T-helper 22 cell (primary cell): ENCODE measurements around the gene KIF1C.
A peak's percentile ranks its signal among the peaks of the same experiment; 100 is the strongest.
"Not testable (repeated sequence)": the region's sequence is repeated elsewhere in the genome, so short reads cannot be mapped to it uniquely, and the experiment has no call there.

Experiments used
- DNase-seq: peaks from one replicate; pipeline ENCODE4 v3.0.0-alpha.2; 2020; ENCODE audit warnings: low read depth

KIF1C gene

DNA sequence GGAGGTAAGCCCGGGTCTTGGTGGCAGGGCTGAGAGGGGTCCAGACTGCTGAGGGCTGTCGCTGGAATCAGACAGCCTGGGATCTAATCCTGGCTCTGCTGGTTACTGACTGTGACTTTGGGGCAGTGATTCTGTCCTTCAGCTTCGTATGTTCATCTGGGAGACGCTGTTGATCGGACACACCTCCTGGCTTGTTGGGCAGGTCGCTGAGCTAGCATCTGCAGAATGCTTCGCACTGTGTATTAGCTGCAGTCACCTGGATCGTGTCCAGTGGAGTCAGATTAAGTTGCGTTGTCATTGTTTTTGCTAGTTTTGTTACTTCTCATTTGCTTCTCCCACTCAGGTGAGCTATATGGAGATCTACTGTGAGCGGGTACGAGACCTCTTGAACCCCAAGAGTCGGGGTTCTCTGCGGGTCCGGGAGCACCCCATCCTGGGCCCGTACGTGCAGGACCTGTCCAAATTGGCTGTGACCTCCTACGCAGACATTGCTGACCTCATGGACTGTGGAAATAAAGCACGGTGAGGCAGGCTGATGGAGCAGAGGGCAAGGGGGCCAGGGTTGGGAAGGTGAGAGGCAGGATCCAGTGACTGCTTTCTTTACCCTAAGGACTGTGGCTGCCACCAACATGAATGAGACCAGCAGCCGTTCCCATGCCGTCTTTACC is 4.5 kb downstream of the KIF1C start:
- DNase-seq = no peak

DNA sequence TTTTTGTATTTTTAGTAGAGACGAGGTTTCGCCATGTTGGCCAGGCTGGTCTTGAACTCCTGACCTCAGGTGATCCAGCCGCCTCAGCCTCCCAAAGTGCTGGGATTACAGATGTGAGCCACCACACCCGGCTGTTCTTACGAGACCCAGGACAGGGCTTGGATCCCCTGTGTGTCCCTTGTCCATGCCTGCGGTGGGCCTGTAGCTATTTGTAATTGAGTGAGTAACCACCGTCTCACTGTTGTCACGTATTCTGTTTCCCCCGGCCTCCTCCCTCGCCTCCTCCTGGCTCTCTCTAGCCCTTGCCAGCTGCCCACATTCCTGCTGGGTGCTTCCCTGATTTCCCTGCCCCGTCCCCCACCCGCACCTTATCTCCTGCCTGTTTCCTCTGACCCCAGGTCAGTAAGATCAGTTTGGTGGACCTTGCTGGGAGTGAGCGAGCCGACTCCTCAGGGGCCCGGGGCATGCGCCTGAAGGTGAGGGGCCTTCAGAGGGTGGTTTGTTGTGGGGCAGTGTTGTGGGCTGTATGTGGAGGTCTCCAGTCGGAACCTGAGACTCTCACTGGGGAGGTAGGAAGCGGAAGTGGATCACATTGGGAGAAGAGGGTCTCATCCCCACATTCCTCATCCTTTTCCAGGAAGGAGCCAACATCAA is 5.6 kb downstream of the KIF1C start:
- no peak for DNase-seq

GRCh38 chr17:5011928-5012327 is 14.2 kb downstream of the KIF1C start:
- no peak for DNase-seq

- no peak for DNase-seq
Observed at GRCh38 chr17:5014357-5014756, 16.6 kb downstream of the KIF1C start.

- no peak for DNase-seq
Observed at GRCh38 chr17:5019475-5019956, 21.8 kb downstream of the KIF1C start.

- DNase-seq = no peak
Observed at GRCh38 chr17:5020502-5021023, 22.8 kb downstream of the KIF1C start.

DNA sequence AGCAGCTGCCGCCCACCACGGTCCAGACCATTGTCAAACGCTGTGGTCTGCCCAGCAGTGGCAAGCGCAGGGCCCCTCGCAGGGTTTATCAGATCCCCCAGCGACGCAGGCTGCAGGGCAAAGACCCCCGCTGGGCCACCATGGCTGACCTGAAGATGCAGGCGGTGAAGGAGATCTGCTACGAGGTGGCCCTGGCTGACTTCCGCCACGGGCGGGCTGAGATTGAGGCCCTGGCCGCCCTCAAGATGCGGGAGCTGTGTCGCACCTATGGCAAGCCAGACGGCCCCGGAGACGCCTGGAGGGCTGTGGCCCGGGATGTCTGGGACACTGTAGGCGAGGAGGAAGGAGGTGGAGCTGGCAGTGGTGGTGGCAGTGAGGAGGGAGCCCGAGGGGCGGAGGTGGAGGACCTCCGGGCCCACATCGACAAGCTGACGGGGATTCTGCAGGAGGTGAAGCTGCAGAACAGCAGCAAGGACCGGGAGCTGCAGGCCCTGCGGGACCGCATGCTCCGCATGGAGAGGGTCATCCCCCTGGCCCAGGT is 24.5 kb downstream of the KIF1C start:
- no peak for DNase-seq

- no peak for DNase-seq
Observed at GRCh38 chr17:5023588-5024147, 25.9 kb downstream of the KIF1C start.

- no peak for DNase-seq
Observed at GRCh38 chr17:5024604-5025003, 26.9 kb downstream of the KIF1C start.

DNA sequence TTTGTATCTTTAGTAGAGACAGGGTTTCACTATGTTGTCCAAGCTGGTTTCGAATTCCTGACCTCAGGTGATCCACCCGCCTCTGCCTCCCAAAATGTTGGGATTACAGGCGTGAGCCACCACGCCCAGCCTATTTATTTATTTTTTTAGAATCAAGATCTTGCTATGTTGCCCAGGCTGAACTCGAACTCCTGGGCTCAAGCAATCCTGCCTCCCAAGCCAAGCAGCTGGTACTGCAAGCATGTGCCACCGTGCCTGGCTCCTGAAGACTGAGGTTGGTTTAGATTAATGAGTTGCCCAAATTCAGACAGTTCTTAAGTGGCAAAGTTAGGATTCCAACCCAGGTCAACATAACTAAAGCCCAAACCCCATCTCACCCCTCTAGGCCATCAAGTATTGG is 29.5 kb downstream of the KIF1C start:
- no peak for DNase-seq

GRCh38 chr17:5027916-5028315 is 30.2 kb downstream of the KIF1C start:
- DNase-seq = no peak

DNA sequence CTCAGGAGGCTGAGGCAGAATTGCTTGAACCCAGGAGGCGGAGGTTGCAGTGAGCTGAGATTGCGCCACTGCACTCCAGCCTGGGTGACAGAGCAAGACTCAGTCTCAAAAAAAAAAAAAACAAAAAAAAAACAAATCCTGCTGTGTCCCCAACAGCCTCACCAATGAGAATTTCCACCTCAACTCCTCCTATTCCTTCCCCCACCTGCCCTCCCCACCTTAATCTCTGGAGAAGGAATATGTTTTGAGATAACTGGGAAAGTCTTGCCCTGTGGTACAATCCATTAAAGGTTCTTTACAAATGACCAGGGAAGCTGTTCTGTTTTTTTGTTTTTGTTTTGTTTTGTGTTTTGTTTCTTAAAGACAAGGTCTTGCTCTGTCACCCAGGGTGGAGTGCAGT is 32.4 kb downstream of the KIF1C start:
- DNase-seq = not testable (repeated sequence)

GRCh38 chr17:5031365-5032082 is 33.8 kb downstream of the KIF1C start:
- peak; percentile 62 for DNase-seq

DNA sequence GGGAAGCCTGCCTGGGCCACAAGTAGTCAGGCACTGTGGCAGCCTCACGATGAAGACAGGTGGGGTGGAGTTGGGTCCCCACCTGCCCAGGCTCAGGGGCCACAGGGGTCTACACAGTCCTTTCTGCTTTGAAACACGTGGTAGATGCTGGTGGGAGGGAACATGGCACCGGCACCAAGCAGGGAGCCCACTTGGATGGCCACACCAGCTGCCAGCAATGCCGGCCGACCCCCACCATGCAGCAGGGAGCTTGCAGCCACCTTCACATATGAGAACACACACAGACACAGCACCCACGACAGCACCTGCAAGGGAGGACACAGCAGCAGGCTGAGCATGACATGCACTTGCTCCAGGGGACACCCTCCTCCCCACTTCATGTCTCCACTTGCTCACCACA is 35.1 kb downstream of the KIF1C start:
- no peak for DNase-seq

DNA sequence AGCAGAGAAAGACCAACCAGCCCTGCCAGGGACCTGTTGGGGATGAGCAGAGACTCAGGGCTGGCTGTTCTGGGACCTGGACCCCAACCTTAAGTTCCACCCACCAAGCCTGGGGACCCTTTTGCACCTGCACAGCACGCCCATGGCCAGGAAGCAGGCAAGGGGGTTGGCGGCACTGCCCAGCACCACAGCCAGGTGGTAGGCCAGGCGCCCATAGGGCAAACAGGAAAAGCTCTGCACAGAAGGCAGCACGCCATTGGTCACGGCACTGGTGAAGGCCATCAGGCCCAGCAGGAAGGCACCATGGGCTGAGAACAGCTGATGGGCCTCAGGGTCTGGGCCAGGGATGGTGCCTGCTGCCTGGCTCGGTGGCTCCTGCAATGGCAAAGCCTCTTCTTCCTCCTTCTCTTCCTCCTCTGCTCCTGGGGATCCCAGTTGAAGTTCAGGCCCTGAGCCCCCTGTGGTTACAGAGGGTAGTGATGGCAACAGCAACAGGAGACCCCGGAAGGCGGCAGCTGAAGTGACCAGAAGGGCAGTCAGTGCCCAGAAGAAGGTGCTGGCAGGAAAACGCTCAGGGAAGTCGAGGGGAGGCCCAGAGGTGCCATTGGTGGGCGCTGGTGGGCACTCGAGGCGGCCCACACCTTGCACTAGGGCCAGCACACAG is 35.7 kb downstream of the KIF1C start:
- DNase-seq = no peak

GRCh38 chr17:5034063-5034462 is 36.3 kb downstream of the KIF1C start:
- DNase-seq = no peak

GRCh38 chr17:5034651-5035050 is 36.9 kb downstream of the KIF1C start:
- DNase-seq = no peak

- no peak for DNase-seq
Observed at GRCh38 chr17:5035315-5035714, 37.6 kb downstream of the KIF1C start, which contains the start of gene SLC52A1. TSS of gene SLC52A1 (minus strand) at chr17:5035426. CDS start at chr17:5034606, 820 bp downstream.

GRCh38 chr17:5042157-5043022 is 44.6 kb downstream of the KIF1C start:
- DNase-seq = no peak

DNA sequence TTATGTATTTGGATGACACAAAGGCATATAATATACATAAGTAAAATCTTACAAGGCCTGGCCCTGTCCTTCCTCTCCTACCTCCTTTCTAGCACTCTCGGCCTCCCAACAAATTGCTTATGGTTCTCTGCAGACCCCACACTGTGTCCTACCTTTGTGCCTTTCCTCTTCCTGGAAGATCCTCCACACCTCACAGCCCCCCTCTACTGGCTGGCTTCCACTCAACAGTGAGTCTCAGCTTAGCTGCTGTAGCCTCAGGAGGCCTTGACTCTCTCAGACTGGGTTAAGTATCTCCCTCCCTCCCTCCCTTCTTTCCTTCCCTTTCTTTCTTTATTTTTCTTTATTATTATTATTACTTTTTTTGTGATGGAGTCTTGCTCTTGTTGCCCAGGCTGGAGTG is 45.8 kb downstream of the KIF1C start:
- DNase-seq = no peak

- no peak for DNase-seq
Observed at GRCh38 chr17:5044630-5045029, 46.9 kb downstream of the KIF1C start.
